Measurements from ENCODE around the gene PACRG. TPM values are rescaled to one million over a fixed set of nuclear protein-coding genes. Genes with fewer than 3 reads are reported as not detected.

PACRG gene
- total and polyA plus RNA-seq, 4 donors: 0.47 to 3.8 (median 2.4) TPM

GRCh38 chr6:162899148-162899547, 171.4 kb downstream of the PACRG start:
- no peak overlapping the region for H3K9ac ChIP-seq (ENCODE audit: low read depth in 1 of 2, low read length in 2 of 2)
- H3K27me3 ChIP-seq (ENCODE audit: control insufficient read depth in 4 of 4, insufficient read depth in 4 of 4, low read length in 3 of 4): no peaks in the 10 kb centered on the region
- TF ChIP-seq TAF1 (conservative IDR thresholded peaks at IDR 0.05) (no peak), RAD21 (IDR thresholded peaks at IDR 0.05) (no peak), JUND (IDR thresholded peaks at IDR 0.05) (no peak), FOXA2 (IDR thresholded peaks at IDR 0.05) (no peak), ATF3 (IDR thresholded peaks at IDR 0.05) (no peak), HNF4G (IDR thresholded peaks at IDR 0.05) (no peak), FOXA1 (IDR thresholded peaks at IDR 0.05) (no peak), MAX (IDR thresholded peaks at IDR 0.05) (no peak), NR2F2 (IDR thresholded peaks at IDR 0.05) (no peak), YY1 (IDR thresholded peaks at IDR 0.05) (no peak), HNF4A (conservative IDR thresholded peaks at IDR 0.05) (no peak), GABPA (IDR thresholded peaks at IDR 0.05 in 1 of 2, conservative IDR thresholded peaks at IDR 0.05 in 1 of 2) (no peak), SP1 (IDR thresholded peaks at IDR 0.05) (no peak)
- 91% methylated on average over 8 of the region's 8 CpGs for WGBS
- H3K36me3 ChIP-seq (ENCODE audit: control insufficient read depth in 4 of 4, insufficient read depth in 3 of 4, low read depth in 1 of 4, low read length in 3 of 4): no peaks in the 10 kb centered on the region
- no peaks in the 10 kb centered on the region for H3K9me3 ChIP-seq (ENCODE audit: control insufficient read depth in 4 of 4, low read length in 3 of 4)
- no peak overlapping the region for H3K4me3 ChIP-seq (ENCODE audit: low read depth in 1 of 3, low read length in 3 of 3)
- H3K27ac ChIP-seq (ENCODE audit: low read depth in 1 of 2, low read length in 2 of 2): no peak overlapping the region
- no peak for DNase-seq (ENCODE audit: low spot score)
- no peaks in the 10 kb centered on the region for H3K4me1 ChIP-seq (ENCODE audit: control insufficient read depth in 4 of 4, insufficient read depth in 4 of 4, low read length in 3 of 4)

GRCh38 chr6:162900503-162900902, 172.7 kb downstream of the PACRG start:
- no peaks in the 10 kb centered on the region for H3K36me3 ChIP-seq (ENCODE audit: control insufficient read depth in 4 of 4, insufficient read depth in 3 of 4, low read depth in 1 of 4, low read length in 3 of 4)
- no peaks in the 10 kb centered on the region for H3K27me3 ChIP-seq (ENCODE audit: control insufficient read depth in 4 of 4, insufficient read depth in 4 of 4, low read length in 3 of 4)
- H3K9ac ChIP-seq (ENCODE audit: low read depth in 1 of 2, low read length in 2 of 2): no peak overlapping the region
- no peak overlapping the region for H3K27ac ChIP-seq (ENCODE audit: low read depth in 1 of 2, low read length in 2 of 2)
- TF ChIP-seq EGR1 (IDR thresholded peaks at IDR 0.05; ENCODE audit: low read depth in 2 of 2): no peak
- TF ChIP-seq YY1 (IDR thresholded peaks at IDR 0.05): no peak
- no peak for TF ChIP-seq JUND (IDR thresholded peaks at IDR 0.05)
- no peak for TF ChIP-seq SP1 (IDR thresholded peaks at IDR 0.05)
- TF ChIP-seq REST (IDR thresholded peaks at IDR 0.05): no peak
- TF ChIP-seq FOXA1 (IDR thresholded peaks at IDR 0.05): no peak
- TF ChIP-seq ZBTB33 (IDR thresholded peaks at IDR 0.05): no peak
- no peak for TF ChIP-seq MAX (IDR thresholded peaks at IDR 0.05)
- no peak for TF ChIP-seq GABPA (IDR thresholded peaks at IDR 0.05 in 1 of 2, conservative IDR thresholded peaks at IDR 0.05 in 1 of 2)
- TF ChIP-seq NR2F2 (IDR thresholded peaks at IDR 0.05): no peak
- TF ChIP-seq RXRA (IDR thresholded peaks at IDR 0.05): no peak
- TF ChIP-seq CTCF (IDR thresholded peaks at IDR 0.05; ENCODE audit: low read depth, low read length, missing input control): no peak
- H3K4me1 ChIP-seq (ENCODE audit: control insufficient read depth in 4 of 4, insufficient read depth in 4 of 4, low read length in 3 of 4): no peaks in the 10 kb centered on the region
- H3K4me3 ChIP-seq (ENCODE audit: low read depth in 1 of 3, low read length in 3 of 3): no peak overlapping the region
- H3K9me3 ChIP-seq (ENCODE audit: control insufficient read depth in 4 of 4, low read length in 3 of 4): no peaks in the 10 kb centered on the region
- DNase-seq (ENCODE audit: low spot score): no peak
- 94% methylated on average over 10 of the region's 10 CpGs for WGBS
